ENCODE measurements around the gene CD3G. TPM values are rescaled to one million over a fixed set of nuclear protein-coding genes. Genes with fewer than 3 reads are reported as not detected.

Gene CD3G
- total and polyA plus RNA-seq, 2 donors (not counting 1 experiment from before 2014, with no cell fraction given): 0.34 to 0.76 TPM

DNA sequence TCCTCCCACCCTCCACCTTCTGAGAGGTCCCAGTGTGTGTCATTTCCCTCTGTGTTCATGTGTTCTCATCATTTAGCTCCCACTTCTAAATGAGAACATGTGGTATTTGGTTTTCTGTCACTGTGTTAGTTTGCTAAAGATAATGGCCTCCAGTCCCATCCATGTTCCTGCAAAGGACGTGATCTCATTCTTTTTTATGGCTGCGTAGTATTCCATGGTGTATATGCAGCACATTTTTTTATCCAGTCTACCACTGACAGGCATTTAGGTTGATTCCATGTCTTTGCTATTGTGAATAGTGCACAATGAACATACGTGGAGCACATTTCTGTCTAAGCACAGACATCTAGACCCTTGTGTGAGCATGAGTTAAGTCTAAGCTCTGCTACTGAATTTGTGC lies 33.9 kb upstream of the CD3G start:
- H2AFZ ChIP-seq (ENCODE audit: insufficient read depth, low read depth, low read length, poor library complexity, severe bottlenecking): no peak overlapping the region
- ChIA-PET POLR2A (no interaction called here), CTCF (no interaction called here)
- no peaks in the 10 kb centered on the region for H3K79me2 ChIP-seq (ENCODE audit: control insufficient read depth, insufficient read depth, low read length)
- no peak overlapping the region for H3K4me3 ChIP-seq (ENCODE audit: control extremely low read depth in 1 of 5, extremely low read depth in 1 of 5, insufficient read depth in 1 of 5, low read depth in 2 of 5, low read length in 4 of 5)
- DNase-seq (no peak), ATAC-seq (ENCODE audit: low read depth) (no peak)
- no peaks in the 10 kb centered on the region for H4K20me1 ChIP-seq (ENCODE audit: control insufficient read depth, insufficient read depth, low read length, poor library complexity, severe bottlenecking)
- Mint-ChIP-seq H3K4me3 (no peak overlapping the region), H3K27me3 (no peaks in the 10 kb centered on the region), H3K27ac (no peak overlapping the region), H3K9me3 (ENCODE audit: insufficient read depth) (peaks cover 3% of the 10 kb centered on the region), H3K4me1 (peaks cover 19% of the 10 kb centered on the region)
- intact Hi-C loops (cut with micrococcal nuclease): no loop called here
- H3K4me1 ChIP-seq (ENCODE audit: control insufficient read depth in 2 of 2, insufficient read depth in 2 of 2, low read length in 2 of 2): peaks cover 11 to 23% of the 10 kb centered on the region in 2 donors
- no peak overlapping the region for H3K9ac ChIP-seq (ENCODE audit: low read length)
- no peak overlapping the region for H3K4me2 ChIP-seq (replicated peaks; ENCODE audit: low read depth, low read length, poor library complexity, severe bottlenecking)
- WGBS (ENCODE audit: insufficient coverage): 100% methylated on average over 2 of the region's 3 CpGs
- H3K36me3 ChIP-seq (replicated peaks in 1 of 2; ENCODE audit: control extremely low read depth in 1 of 2, control insufficient read depth in 1 of 2, extremely low read depth in 1 of 2, insufficient read depth in 2 of 2, low read length in 1 of 2): no peaks in the 10 kb centered on the region
- TF ChIP-seq EZH2 (IDR thresholded peaks at IDR 0.05; ENCODE audit: borderline replicate concordance, insufficient read depth, low read depth, low read length, poor library complexity, severe bottlenecking): no peak
- TF ChIP-seq, protein P1, sequence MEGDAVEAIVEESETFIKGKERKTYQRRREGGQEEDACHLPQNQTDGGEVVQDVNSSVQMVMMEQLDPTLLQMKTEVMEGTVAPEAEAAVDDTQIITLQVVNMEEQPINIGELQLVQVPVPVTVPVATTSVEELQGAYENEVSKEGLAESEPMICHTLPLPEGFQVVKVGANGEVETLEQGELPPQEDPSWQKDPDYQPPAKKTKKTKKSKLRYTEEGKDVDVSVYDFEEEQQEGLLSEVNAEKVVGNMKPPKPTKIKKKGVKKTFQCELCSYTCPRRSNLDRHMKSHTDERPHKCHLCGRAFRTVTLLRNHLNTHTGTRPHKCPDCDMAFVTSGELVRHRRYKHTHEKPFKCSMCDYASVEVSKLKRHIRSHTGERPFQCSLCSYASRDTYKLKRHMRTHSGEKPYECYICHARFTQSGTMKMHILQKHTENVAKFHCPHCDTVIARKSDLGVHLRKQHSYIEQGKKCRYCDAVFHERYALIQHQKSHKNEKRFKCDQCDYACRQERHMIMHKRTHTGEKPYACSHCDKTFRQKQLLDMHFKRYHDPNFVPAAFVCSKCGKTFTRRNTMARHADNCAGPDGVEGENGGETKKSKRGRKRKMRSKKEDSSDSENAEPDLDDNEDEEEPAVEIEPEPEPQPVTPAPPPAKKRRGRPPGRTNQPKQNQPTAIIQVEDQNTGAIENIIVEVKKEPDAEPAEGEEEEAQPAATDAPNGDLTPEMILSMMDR (IDR thresholded peaks at IDR 0.05): no peak
- H3K27ac ChIP-seq (ENCODE audit: low read length in 2 of 2): no peak overlapping the region
- no peaks in the 10 kb centered on the region for H3K27me3 ChIP-seq (replicated peaks in 1 of 4; ENCODE audit: control extremely low read depth in 1 of 4, control insufficient read depth in 3 of 4, insufficient read depth in 4 of 4, low read length in 3 of 4)
- H3K9me3 ChIP-seq (ENCODE audit: control extremely low read depth in 1 of 3, control insufficient read depth in 2 of 3, insufficient read depth in 1 of 3, low read length in 2 of 3): no peaks in the 10 kb centered on the region

DNA sequence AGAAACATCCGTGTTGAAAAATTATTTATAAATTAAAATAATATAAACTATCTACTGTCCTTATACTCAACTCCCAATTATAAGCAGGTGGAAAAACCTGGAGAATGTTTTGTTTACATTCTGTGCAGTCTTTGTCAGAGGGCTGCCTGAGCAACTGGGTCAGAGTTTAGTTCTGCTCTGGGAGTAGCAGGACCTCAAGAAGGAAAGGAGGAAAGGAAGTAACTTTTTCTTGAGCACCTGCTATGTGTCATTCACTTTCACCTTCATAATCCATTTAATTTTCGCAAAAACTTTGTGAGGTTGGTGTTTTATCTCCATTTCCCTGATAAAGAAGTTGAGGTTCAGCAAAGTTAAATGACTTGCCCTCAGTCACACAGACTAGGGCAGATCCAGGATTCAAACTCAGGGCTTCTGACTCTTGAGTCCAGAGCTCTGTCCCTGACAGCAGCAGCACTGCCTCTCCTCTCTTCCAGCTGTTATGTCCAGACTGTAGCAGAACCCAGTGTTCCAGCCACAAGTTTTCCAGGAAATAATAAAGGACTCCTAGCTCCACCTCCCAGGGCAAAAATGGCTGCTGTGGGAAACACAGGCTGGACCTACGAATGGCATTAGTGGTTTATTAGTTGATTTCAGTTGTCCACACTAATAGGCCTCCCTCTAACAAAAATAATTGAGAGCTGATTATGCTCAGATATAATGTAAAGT lies 33.2 kb upstream of the CD3G start:
- H3K4me1 Mint-ChIP-seq: peaks cover 26% of the 10 kb centered on the region
- DNase-seq: no peak
- H3K27ac ChIP-seq (ENCODE audit: low read length in 2 of 2): no peak overlapping the region
- ChIA-PET POLR2A (no interaction called here), CTCF (no interaction called here)
- H3K9ac ChIP-seq (ENCODE audit: low read length): no peak overlapping the region
- peaks cover 17 to 30% of the 10 kb centered on the region in 2 donors for H3K4me1 ChIP-seq (ENCODE audit: control insufficient read depth in 2 of 2, insufficient read depth in 2 of 2, low read length in 2 of 2)
- H3K4me3 ChIP-seq (ENCODE audit: control extremely low read depth in 1 of 5, extremely low read depth in 1 of 5, insufficient read depth in 1 of 5, low read depth in 2 of 5, low read length in 4 of 5): no peak overlapping the region
- ATAC-seq (ENCODE audit: low read depth): no peak
- H3K27me3 Mint-ChIP-seq: no peaks in the 10 kb centered on the region
- no peaks in the 10 kb centered on the region for H3K36me3 ChIP-seq (replicated peaks in 1 of 2; ENCODE audit: control extremely low read depth in 1 of 2, control insufficient read depth in 1 of 2, extremely low read depth in 1 of 2, insufficient read depth in 2 of 2, low read length in 1 of 2)
- TF ChIP-seq, protein P1 (IDR thresholded peaks at IDR 0.05): no peak
- TF ChIP-seq EZH2 (IDR thresholded peaks at IDR 0.05; ENCODE audit: borderline replicate concordance, insufficient read depth, low read depth, low read length, poor library complexity, severe bottlenecking): no peak
- H3K27me3 ChIP-seq (replicated peaks in 1 of 4; ENCODE audit: control extremely low read depth in 1 of 4, control insufficient read depth in 3 of 4, insufficient read depth in 4 of 4, low read length in 3 of 4): no peaks in the 10 kb centered on the region
- no CpG with 5 or more reads among the region's 3 CpGs for WGBS (ENCODE audit: insufficient coverage)
- no peak overlapping the region for H2AFZ ChIP-seq (ENCODE audit: insufficient read depth, low read depth, low read length, poor library complexity, severe bottlenecking)
- no peak overlapping the region for H3K27ac Mint-ChIP-seq
- H4K20me1 ChIP-seq (ENCODE audit: control insufficient read depth, insufficient read depth, low read length, poor library complexity, severe bottlenecking): no peaks in the 10 kb centered on the region
- H3K4me3 Mint-ChIP-seq: no peak overlapping the region
- H3K9me3 Mint-ChIP-seq (ENCODE audit: insufficient read depth): peaks cover 3% of the 10 kb centered on the region
- intact Hi-C loops (cut with micrococcal nuclease): no loop called here
- H3K79me2 ChIP-seq (ENCODE audit: control insufficient read depth, insufficient read depth, low read length): no peaks in the 10 kb centered on the region
- no peaks in the 10 kb centered on the region for H3K9me3 ChIP-seq (ENCODE audit: control extremely low read depth in 1 of 3, control insufficient read depth in 2 of 3, insufficient read depth in 1 of 3, low read length in 2 of 3)
- H3K4me2 ChIP-seq (replicated peaks; ENCODE audit: low read depth, low read length, poor library complexity, severe bottlenecking): no peak overlapping the region

Data from B cell (primary cell).